ENCODE measurements around the gene CD274. TPM values are rescaled to one million over a fixed set of nuclear protein-coding genes. Genes with fewer than 3 reads are reported as not detected.

Gene CD274
- polyA plus RNA-seq, 1 donor from 2014 or later: 0.16 TPM

- Histone ChIP-seq H3K9me3 (ENCODE audit: low read length) (no peaks in the 10 kb centered on the region), H3K4me3 (ENCODE audit: low read length) (no peak overlapping the region), H3K36me3 (ENCODE audit: insufficient read depth, low read length) (no peaks in the 10 kb centered on the region), H3K27me3 (ENCODE audit: insufficient read depth, low read depth, low read length) (no peaks in the 10 kb centered on the region), H3K9me2 (ENCODE audit: insufficient read depth, low read length) (no peaks in the 10 kb centered on the region), H3K9ac (ENCODE audit: low read length) (no peak overlapping the region), H3K27ac (ENCODE audit: low read length) (no peak overlapping the region), H3K4me2 (ENCODE audit: low read length) (no peak overlapping the region), H3K79me2 (replicated peaks; ENCODE audit: insufficient read depth, low read length) (no peaks in the 10 kb centered on the region), H3F3A (ENCODE audit: insufficient read depth, low read length, poor library complexity, severe bottlenecking) (no peaks in the 10 kb centered on the region), H4K20me1 (ENCODE audit: insufficient read depth) (no peaks in the 10 kb centered on the region), H2AFZ (ENCODE audit: low read depth, low read length) (no peak overlapping the region)
- TF ChIP-seq EZH2 (IDR thresholded peaks at IDR 0.05; ENCODE audit: borderline replicate concordance, insufficient read depth, low read length, poor library complexity, severe bottlenecking) (no peak), POLR2AphosphoS5 (IDR thresholded peaks at IDR 0.05) (no peak), SMC3 (conservative IDR thresholded peaks at IDR 0.05; ENCODE audit: poor library complexity) (no peak), MXI1 (conservative IDR thresholded peaks at IDR 0.05; ENCODE audit: poor library complexity, severe bottlenecking) (no peak), TAF1 (IDR thresholded peaks at IDR 0.05; ENCODE audit: low read depth) (no peak), RAD21 (conservative IDR thresholded peaks at IDR 0.05) (no peak), EP300 (conservative IDR thresholded peaks at IDR 0.05; ENCODE audit: poor library complexity, severe bottlenecking) (no peak), CTCF (IDR thresholded peaks at IDR 0.05; ENCODE audit: poor library complexity, severe bottlenecking) (no peak)
- TF ChIP-seq, protein P1, sequence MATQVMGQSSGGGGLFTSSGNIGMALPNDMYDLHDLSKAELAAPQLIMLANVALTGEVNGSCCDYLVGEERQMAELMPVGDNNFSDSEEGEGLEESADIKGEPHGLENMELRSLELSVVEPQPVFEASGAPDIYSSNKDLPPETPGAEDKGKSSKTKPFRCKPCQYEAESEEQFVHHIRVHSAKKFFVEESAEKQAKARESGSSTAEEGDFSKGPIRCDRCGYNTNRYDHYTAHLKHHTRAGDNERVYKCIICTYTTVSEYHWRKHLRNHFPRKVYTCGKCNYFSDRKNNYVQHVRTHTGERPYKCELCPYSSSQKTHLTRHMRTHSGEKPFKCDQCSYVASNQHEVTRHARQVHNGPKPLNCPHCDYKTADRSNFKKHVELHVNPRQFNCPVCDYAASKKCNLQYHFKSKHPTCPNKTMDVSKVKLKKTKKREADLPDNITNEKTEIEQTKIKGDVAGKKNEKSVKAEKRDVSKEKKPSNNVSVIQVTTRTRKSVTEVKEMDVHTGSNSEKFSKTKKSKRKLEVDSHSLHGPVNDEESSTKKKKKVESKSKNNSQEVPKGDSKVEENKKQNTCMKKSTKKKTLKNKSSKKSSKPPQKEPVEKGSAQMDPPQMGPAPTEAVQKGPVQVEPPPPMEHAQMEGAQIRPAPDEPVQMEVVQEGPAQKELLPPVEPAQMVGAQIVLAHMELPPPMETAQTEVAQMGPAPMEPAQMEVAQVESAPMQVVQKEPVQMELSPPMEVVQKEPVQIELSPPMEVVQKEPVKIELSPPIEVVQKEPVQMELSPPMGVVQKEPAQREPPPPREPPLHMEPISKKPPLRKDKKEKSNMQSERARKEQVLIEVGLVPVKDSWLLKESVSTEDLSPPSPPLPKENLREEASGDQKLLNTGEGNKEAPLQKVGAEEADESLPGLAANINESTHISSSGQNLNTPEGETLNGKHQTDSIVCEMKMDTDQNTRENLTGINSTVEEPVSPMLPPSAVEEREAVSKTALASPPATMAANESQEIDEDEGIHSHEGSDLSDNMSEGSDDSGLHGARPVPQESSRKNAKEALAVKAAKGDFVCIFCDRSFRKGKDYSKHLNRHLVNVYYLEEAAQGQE (IDR thresholded peaks at IDR 0.05; ENCODE audit: borderline replicate concordance): no peak
Observed at GRCh38 chr9:5448016-5448415, 2.3 kb upstream of the CD274 start.

GRCh38 chr9:5448461-5449435 is 1.6 kb upstream of the CD274 start:
- no peaks in the 10 kb centered on the region for H3K9me3 ChIP-seq (ENCODE audit: low read length)
- no peak overlapping the region for H3K9ac ChIP-seq (ENCODE audit: low read length)
- H3K27me3 ChIP-seq (ENCODE audit: insufficient read depth, low read depth, low read length): no peaks in the 10 kb centered on the region
- H2AFZ ChIP-seq (ENCODE audit: low read depth, low read length): no peak overlapping the region
- no peak overlapping the region for H3K4me3 ChIP-seq (ENCODE audit: low read length)
- H4K20me1 ChIP-seq (ENCODE audit: insufficient read depth): no peaks in the 10 kb centered on the region
- TF ChIP-seq, protein P1 (IDR thresholded peaks at IDR 0.05; ENCODE audit: borderline replicate concordance): no peak
- H3K36me3 ChIP-seq (ENCODE audit: insufficient read depth, low read length): no peaks in the 10 kb centered on the region
- H3K79me2 ChIP-seq (replicated peaks; ENCODE audit: insufficient read depth, low read length): no peaks in the 10 kb centered on the region
- H3K9me2 ChIP-seq (ENCODE audit: insufficient read depth, low read length): no peaks in the 10 kb centered on the region
- no peak overlapping the region for H3K4me2 ChIP-seq (ENCODE audit: low read length)
- no peaks in the 10 kb centered on the region for H3F3A ChIP-seq (ENCODE audit: insufficient read depth, low read length, poor library complexity, severe bottlenecking)
- H3K27ac ChIP-seq (ENCODE audit: low read length): no peak overlapping the region

Measured in neural cell (in vitro differentiated cells).